Osteoblast (primary cell): Measurements from ENCODE around the gene IL22RA1. TPM values are rescaled to one million over a fixed set of nuclear protein-coding genes. Genes with fewer than 3 reads are reported as not detected.

ENCODE experiments used
- DNase-seq: peaks from one replicate; pipeline ENCODE4 v3.0.0; 2011; ENCODE audit warnings: low spot score, mixed read lengths; ENCODE audit not compliant: insufficient read length; ENCODE audit errors: missing footprints
- H2AFZ ChIP-seq: 2 replicates; pipeline ENCODE4 v1.6.0; 2011; ENCODE audit warnings: mild to moderate bottlenecking, low read length
- H3K27ac ChIP-seq: 2 replicates; pipeline ENCODE4 v1.5.1; 2011; ENCODE audit warnings: mild to moderate bottlenecking, low read depth, low read length, moderate library complexity
- H3K27me3 ChIP-seq: 2 replicates; pipeline ENCODE4 v1.6.0; 2012; ENCODE audit warnings: mild to moderate bottlenecking, control low read depth, inconsistent platforms, low read length, moderate library complexity; ENCODE audit not compliant: insufficient read depth
- H3K36me3 ChIP-seq: 2 replicates; pipeline ENCODE4 v1.5.1; 2011; ENCODE audit warnings: mild to moderate bottlenecking, low read length, control low read depth, moderate library complexity; ENCODE audit not compliant: insufficient read depth
- H3K4me1 ChIP-seq: 2 replicates; pipeline ENCODE4 v1.5.1; 2011; ENCODE audit warnings: mild to moderate bottlenecking, low read length, control low read depth, moderate library complexity; ENCODE audit not compliant: insufficient read depth
- H3K4me2 ChIP-seq: 2 replicates; pipeline ENCODE4 v1.6.0; 2011; ENCODE audit warnings: mild to moderate bottlenecking, low read length; ENCODE audit not compliant: insufficient read depth
- H3K4me3 ChIP-seq: fragments of 200-600 bp; sonication (generic); 3 replicates; pipeline ENCODE4 v1.5.1; 2012; ENCODE audit warnings: mild to moderate bottlenecking, low read length, inconsistent platforms; ENCODE audit not compliant: insufficient read depth
- H3K79me2 ChIP-seq: 2 replicates; pipeline ENCODE4 v1.6.0; 2012; ENCODE audit warnings: mild to moderate bottlenecking, low read length, control low read depth, inconsistent platforms; ENCODE audit not compliant: insufficient read depth
- H3K9me3 ChIP-seq: 2 replicates; pipeline ENCODE4 v1.5.1; 2011; ENCODE audit warnings: low read depth, low read length, control low read depth
- H4K20me1 ChIP-seq: 2 replicates; pipeline ENCODE4 v1.6.0; 2012; ENCODE audit warnings: mild to moderate bottlenecking, low read length, control low read depth; ENCODE audit not compliant: insufficient read depth
- CTCF ChIP-seq: IDR thresholded peaks from 2 replicates; pipeline ENCODE4 v1.5.1; 2011; ENCODE audit warnings: mild to moderate bottlenecking, low read depth, low read length, moderate library complexity; ENCODE audit errors: extremely low read depth
- total RNA-seq: library from RNA; depleted of rRNA; stranded (reverse); fragments of >200 nt; gene quantifications from 2 replicates; pipeline ENCODE4 v1.2.3, GENCODE V29; 2012

The IL22RA1 gene
- total RNA-seq, 1 donor: under 0.01 TPM

GRCh38 chr1:24167008-24167407 is 24.1 kb upstream of the IL22RA1 start:
- DNase-seq: no peak
- H3K4me3 ChIP-seq: no peak overlapping the region
- H2AFZ ChIP-seq: no peak overlapping the region
- no peak overlapping the region for H3K27ac ChIP-seq
- H3K9me3 ChIP-seq: no peaks in the 10 kb centered on the region
- H3K4me1 ChIP-seq: no peaks in the 10 kb centered on the region
- H3K4me2 ChIP-seq: no peak overlapping the region
- no peaks in the 10 kb centered on the region for H3K79me2 ChIP-seq
- no peaks in the 10 kb centered on the region for H3K36me3 ChIP-seq
- no peak for TF ChIP-seq CTCF
- peaks cover 27% of the 10 kb centered on the region for H3K27me3 ChIP-seq
- no peaks in the 10 kb centered on the region for H4K20me1 ChIP-seq

- Histone ChIP-seq H3K4me3 (no peak overlapping the region), H3K79me2 (no peaks in the 10 kb centered on the region), H3K9me3 (no peaks in the 10 kb centered on the region), H3K4me1 (no peaks in the 10 kb centered on the region), H3K36me3 (no peaks in the 10 kb centered on the region), H3K27me3 (peaks cover 34% of the 10 kb centered on the region), H3K4me2 (no peak overlapping the region), H4K20me1 (no peaks in the 10 kb centered on the region), H3K27ac (no peak overlapping the region), H2AFZ (no peak overlapping the region)
- DNase-seq: no peak
- no peak for TF ChIP-seq CTCF
These were observed 22.6 kb upstream of the IL22RA1 start for GRCh38 chr1:24165500-24165899.

DNA sequence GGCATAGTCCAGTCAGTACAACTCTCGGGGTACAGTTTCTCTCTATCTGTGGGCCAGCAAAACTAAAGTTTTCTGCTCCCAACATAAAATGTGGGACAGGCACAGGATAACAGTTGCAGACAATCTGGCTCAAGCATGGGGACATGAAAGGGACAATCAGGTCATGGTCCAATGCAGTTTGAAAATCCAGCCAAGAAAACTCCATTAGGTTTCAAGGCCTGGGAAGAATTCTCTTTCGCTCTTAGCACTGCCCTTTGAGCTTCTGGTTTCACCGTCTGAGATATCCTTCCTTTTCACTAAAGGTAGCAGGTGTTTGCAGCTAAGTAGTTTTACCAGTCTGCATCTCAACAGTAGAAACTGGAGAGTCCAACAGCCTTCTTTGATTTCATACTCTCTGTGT is 21.1 kb upstream of the IL22RA1 start:
- no peak overlapping the region for H3K27ac ChIP-seq
- TF ChIP-seq CTCF: no peak
- H3K27me3 ChIP-seq: peaks cover 32% of the 10 kb centered on the region
- H3K4me3 ChIP-seq: no peak overlapping the region
- H2AFZ ChIP-seq: no peak overlapping the region
- no peaks in the 10 kb centered on the region for H3K36me3 ChIP-seq
- no peak overlapping the region for H3K4me2 ChIP-seq
- no peaks in the 10 kb centered on the region for H3K79me2 ChIP-seq
- no peaks in the 10 kb centered on the region for H3K9me3 ChIP-seq
- no peak for DNase-seq
- H3K4me1 ChIP-seq: no peaks in the 10 kb centered on the region
- no peaks in the 10 kb centered on the region for H4K20me1 ChIP-seq

GRCh38 chr1:24162201-24162600 is 19.3 kb upstream of the IL22RA1 start:
- H4K20me1 ChIP-seq: no peaks in the 10 kb centered on the region
- H3K4me3 ChIP-seq: no peak overlapping the region
- no peaks in the 10 kb centered on the region for H3K9me3 ChIP-seq
- H3K4me2 ChIP-seq: no peak overlapping the region
- H3K79me2 ChIP-seq: no peaks in the 10 kb centered on the region
- TF ChIP-seq CTCF: no peak
- H3K27ac ChIP-seq: no peak overlapping the region
- H3K4me1 ChIP-seq: no peaks in the 10 kb centered on the region
- no peak overlapping the region for H2AFZ ChIP-seq
- no peaks in the 10 kb centered on the region for H3K36me3 ChIP-seq
- DNase-seq: no peak
- H3K27me3 ChIP-seq: peaks cover 32% of the 10 kb centered on the region
